ENCODE measurements around the gene SSR4.

The SSR4 gene

DNA sequence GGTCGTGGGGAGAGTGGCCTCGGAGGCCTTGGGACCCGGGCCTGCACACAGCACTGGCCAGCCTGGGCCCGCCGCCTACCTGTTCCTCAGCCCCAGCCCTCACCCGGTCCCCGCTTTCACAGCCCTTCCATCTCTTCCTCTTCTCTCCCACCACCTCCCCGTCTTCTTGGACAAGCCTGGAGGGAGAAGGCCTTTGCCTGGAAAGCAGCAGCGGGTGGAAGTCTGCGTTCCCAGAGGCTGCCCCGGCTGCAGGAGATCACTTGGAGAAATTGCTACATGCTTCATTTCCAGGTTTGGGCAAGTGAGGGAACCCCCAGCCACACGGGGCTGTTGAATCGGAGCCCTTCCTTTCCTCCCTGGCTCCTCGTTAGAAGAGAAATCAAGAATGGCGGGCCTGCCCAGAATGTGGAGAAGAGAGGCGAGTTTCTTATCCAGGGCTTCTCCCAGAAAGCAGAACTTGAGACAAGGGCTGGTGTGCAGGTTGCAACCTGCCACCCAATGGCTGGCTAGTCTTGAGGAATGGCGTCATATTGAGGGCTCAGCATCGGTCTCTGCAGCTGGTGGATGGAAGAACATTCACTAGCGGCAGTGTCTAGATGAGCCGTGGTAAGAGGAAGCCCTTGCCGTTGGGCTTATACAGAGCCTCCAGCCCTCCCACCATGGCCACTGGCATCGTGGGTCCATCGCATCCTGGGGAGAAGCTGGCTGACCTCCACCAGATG lies 37.1 kb downstream of the SSR4 start:
- no peak for DNase-seq

DNA sequence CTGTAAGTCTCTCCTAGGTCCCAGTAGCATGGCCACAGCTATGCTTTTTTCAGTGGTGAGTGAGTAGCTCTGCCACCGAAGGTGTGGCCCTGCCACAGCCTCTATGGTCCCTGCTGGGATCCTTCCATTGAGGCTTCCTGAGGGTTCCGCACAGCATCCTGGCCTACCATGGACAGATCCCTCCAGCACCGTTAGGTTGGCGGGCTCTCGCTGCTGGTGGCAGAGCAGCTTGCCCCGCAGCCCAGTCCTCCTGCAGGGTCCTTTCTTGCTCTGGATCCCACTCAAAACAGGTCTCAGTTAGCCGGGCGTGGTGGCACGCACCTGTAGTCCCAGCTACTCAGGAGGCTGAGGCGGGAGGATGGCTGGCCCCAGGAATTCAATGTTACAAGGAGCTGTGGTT lies 38.3 kb downstream of the SSR4 start:
- no peak for DNase-seq

DNA sequence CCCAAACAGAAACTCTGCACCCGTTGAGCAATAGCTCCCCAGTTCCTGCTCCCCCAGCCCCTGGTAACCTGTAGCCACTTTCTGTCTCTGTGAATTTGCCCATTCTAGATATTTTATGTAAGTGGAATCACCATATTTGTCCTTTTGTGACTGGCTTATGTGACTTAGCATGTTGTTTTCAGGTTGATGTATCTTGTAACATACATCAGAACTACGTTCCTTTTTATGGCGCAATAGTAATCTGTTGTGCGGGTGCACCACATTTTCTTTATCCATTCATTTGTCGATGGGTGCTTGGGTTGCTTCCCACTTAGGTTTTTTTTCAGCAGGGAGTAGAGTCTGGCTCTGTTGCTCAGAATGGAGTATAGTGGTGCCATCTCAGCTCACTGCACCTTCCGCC lies 42.5 kb downstream of the SSR4 start:
- no peak for DNase-seq

DNA sequence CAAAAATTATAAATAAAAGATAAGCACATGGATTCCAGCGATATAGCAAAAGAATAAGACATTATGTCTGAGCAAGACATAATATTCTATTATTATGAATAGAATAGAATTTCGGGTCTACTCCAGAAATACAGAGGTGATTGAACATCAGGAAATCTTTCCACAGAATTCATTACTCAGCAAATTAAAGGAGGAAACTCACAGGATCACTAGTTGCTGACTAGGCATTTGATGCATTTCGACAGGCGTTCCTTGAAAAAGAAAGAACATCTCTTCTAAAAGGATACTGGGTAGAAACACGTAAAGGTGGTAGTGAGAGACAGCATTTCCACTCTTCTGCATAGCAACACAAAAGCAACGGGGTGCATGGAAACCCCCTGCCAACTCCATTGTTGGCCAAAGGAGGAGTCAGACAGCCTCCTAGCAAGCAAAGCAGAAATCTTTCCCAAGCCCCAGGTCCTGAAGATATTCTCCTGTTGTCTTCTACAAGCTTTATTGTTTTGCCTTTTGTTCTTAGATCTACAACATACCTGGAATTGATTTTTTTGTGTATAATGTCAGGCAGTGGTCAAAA lies 50.1 kb downstream of the SSR4 start:
- DNase-seq, result no peak

DNA sequence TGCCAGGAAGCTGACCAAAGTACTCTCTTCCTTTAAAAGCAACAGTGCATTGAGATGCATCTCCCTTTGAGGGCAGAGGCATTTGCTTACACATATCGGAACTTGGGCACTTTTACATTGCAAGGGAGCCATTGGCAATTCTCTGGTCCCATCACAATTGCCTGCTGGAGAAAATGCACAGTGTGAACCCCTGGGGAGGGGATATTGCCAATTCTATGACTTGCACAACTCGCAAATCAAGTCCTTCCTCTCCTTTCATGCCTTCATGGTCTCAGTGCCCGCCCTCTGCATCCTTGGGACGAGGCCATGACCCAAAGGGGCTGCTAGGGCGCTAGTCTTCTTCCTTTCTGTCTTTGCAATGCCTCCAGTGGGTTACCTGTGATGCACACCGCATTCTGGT lies 50.7 kb downstream of the SSR4 start:
- DNase-seq, result no peak

DNA sequence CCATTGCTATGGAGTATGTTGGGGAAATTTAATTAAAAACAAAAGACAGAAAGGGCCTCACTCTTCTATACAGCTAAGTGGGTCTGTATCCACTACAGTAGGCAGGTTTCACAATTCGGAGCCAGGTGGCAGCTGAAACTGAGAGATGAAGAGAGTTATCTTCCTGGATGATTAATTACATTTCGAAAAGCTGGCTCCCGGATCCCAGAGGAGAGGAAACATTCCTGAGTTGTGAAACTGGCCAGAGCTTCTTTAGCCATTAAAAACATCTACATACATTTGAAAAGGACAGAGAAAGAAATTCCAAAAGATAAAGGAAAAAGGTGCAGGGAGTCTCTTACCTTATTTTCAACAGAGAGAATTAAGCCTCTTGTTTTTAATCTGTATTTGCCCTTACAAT lies 51.4 kb downstream of the SSR4 start:
- DNase-seq, result no peak

All from stimulated activated CD4-positive, alpha-beta T cell treated with anti-CD3 and anti-CD28 coated beads, Interleukin-4, amount 100 ng/mL, for 24 hours (primary cell).